Peyer's patch (tissue), 4 donors: Measurements from ENCODE around the gene LRSAM1.

Source experiments
- CTCF ChIP-seq, 6 experiments: fragments of 450-650 bp in 4 of 6; fragments of 200-600 bp in 2 of 6; sonication (generic) in 1 of 6; IDR thresholded peaks; one replicate each; pipeline ENCODE4 v1.5.1; 2017 to 2019; ENCODE audit warnings: antibody characterized with exemption in 6 of 6, mild to moderate bottlenecking in 3 of 6, moderate library complexity in 1 of 6
- POLR2A ChIP-seq, 2 donors: fragments of 450-650 bp; IDR thresholded peaks; one replicate each; pipeline ENCODE4 v1.5.1; 2017; ENCODE audit warnings: antibody characterized with exemption in 2 of 2, mild to moderate bottlenecking in 2 of 2, moderate library complexity in 2 of 2

GRCh38 chr9:127517620-127518019 is 66.3 kb downstream of the LRSAM1 start:
- TF ChIP-seq CTCF (IDR thresholded peaks at IDR 0.05) (no peak), POLR2A (IDR thresholded peaks at IDR 0.05) (no peak)
